Breast epithelium (tissue), 3 donors: ENCODE measurements around the gene RHBDF1.

Experiments used
- CTCF ChIP-seq, 3 donors: fragments of 450-650 bp; IDR thresholded peaks; one replicate each; pipeline ENCODE4 v1.5.1; 2016 to 2017; ENCODE audit warnings: antibody characterized with exemption in 3 of 3, mild to moderate bottlenecking in 3 of 3, moderate library complexity in 3 of 3
- POLR2A ChIP-seq: fragments of 450-650 bp; IDR thresholded peaks from one replicate; pipeline ENCODE4 v1.6.1; 2016; ENCODE audit warnings: antibody characterized with exemption, mild to moderate bottlenecking, moderate library complexity
- POLR2AphosphoS5 ChIP-seq, 3 donors: sonication (generic); formaldehyde crosslinking; IDR thresholded peaks; one replicate each; pipeline ENCODE4 v1.6.1; 2017; ENCODE audit warnings: antibody characterized with exemption in 3 of 3

GRCh38 chr16:91484-91883, 19.1 kb upstream of the RHBDF1 start:
- TF ChIP-seq CTCF (IDR thresholded peaks at IDR 0.05) (no peak), POLR2AphosphoS5 (IDR thresholded peaks at IDR 0.05) (no peak), POLR2A (no peak)
